ENCODE data around the gene CD96. TPM values are rescaled to one million over a fixed set of nuclear protein-coding genes. Genes with fewer than 3 reads are reported as not detected.
A peak's percentile ranks its signal among the peaks of the same experiment; 100 is the strongest.

Gene CD96
- total RNA-seq, 2 experiments from 2014 or later: not detected

- ChIA-PET POLR2A (interaction anchor here (0.6 kb wide), 1 partner anchor 1038 kb away, joined by 6 read pairs; no protein-coding TSS in a partner anchor), CTCF (ENCODE audit: unreplicated experiment) (no interaction called here)
- no peaks in the 10 kb centered on the region for H3K9me3 ChIP-seq (ENCODE audit: low read length)
- TF ChIP-seq CTCF (conservative IDR thresholded peaks at IDR 0.05; ENCODE audit: low read length): peak; percentile 62
- TF ChIP-seq EZH2phosphoT487 (IDR thresholded peaks at IDR 0.05; ENCODE audit: borderline replicate concordance, low read depth, low read length): no peak
- H3K79me2 ChIP-seq (ENCODE audit: insufficient read depth, low read depth, low read length): no peaks in the 10 kb centered on the region
- no peaks in the 10 kb centered on the region for H4K20me1 ChIP-seq (ENCODE audit: insufficient read depth, low read length)
- H3K36me3 ChIP-seq (ENCODE audit: insufficient read depth, low read length): no peaks in the 10 kb centered on the region
- no peak overlapping the region for H3K4me2 ChIP-seq (ENCODE audit: low read length)
- no peaks in the 10 kb centered on the region for H3K9me2 ChIP-seq (ENCODE audit: insufficient read depth, low read length)
- H3K4me1 ChIP-seq (ENCODE audit: insufficient read depth, low read length, poor library complexity, severe bottlenecking): no peaks in the 10 kb centered on the region
- DNase-seq (ENCODE audit: low spot score): peak; percentile 23
- no peak overlapping the region for H3K27ac ChIP-seq (ENCODE audit: low read depth, low read length, poor library complexity, severe bottlenecking)
- H2AFZ ChIP-seq (ENCODE audit: low read length): no peak overlapping the region
- BruUV-seq (replicated peaks): no TSS peak
- intact Hi-C loops (cut with micrococcal nuclease; ENCODE audit: unreplicated experiment): no loop called here
- no peak overlapping the region for H3K4me3 ChIP-seq (ENCODE audit: low read depth, low read length, poor library complexity, severe bottlenecking)
These were observed 36.0 kb downstream of the CD96 start for GRCh38 chr3:111577798-111578685.

- BruUV-seq (replicated peaks): no TSS peak
- POLR2A ChIA-PET: interaction anchor here (0.6 kb wide), 1 partner anchor 1038 kb away, joined by 6 read pairs; no protein-coding TSS in a partner anchor
- no peak overlapping the region for H3K27ac ChIP-seq (ENCODE audit: low read depth, low read length, poor library complexity, severe bottlenecking)
- H3K4me2 ChIP-seq (ENCODE audit: low read length): no peak overlapping the region
- H2AFZ ChIP-seq (ENCODE audit: low read length): no peak overlapping the region
- no peaks in the 10 kb centered on the region for H3K79me2 ChIP-seq (ENCODE audit: insufficient read depth, low read depth, low read length)
- no peak for TF ChIP-seq EZH2phosphoT487 (IDR thresholded peaks at IDR 0.05; ENCODE audit: borderline replicate concordance, low read depth, low read length)
- no peak for TF ChIP-seq CTCF (conservative IDR thresholded peaks at IDR 0.05; ENCODE audit: low read length)
- intact Hi-C loops (cut with micrococcal nuclease; ENCODE audit: unreplicated experiment): no loop called here
- H3K4me3 ChIP-seq (ENCODE audit: low read depth, low read length, poor library complexity, severe bottlenecking): no peak overlapping the region
- no peak for DNase-seq (ENCODE audit: low spot score)
- H3K4me1 ChIP-seq (ENCODE audit: insufficient read depth, low read length, poor library complexity, severe bottlenecking): no peaks in the 10 kb centered on the region
- no peaks in the 10 kb centered on the region for H3K9me3 ChIP-seq (ENCODE audit: low read length)
- CTCF ChIA-PET (ENCODE audit: unreplicated experiment): no interaction called here
- no peaks in the 10 kb centered on the region for H3K9me2 ChIP-seq (ENCODE audit: insufficient read depth, low read length)
- H3K36me3 ChIP-seq (ENCODE audit: insufficient read depth, low read length): no peaks in the 10 kb centered on the region
- no peaks in the 10 kb centered on the region for H4K20me1 ChIP-seq (ENCODE audit: insufficient read depth, low read length)
These were observed 36.9 kb downstream of the CD96 start for GRCh38 chr3:111578867-111579266.

GRCh38 chr3:111579495-111579894, 37.5 kb downstream of the CD96 start:
- Histone ChIP-seq H3K4me2 (ENCODE audit: low read length) (no peak overlapping the region), H2AFZ (ENCODE audit: low read length) (no peak overlapping the region), H4K20me1 (ENCODE audit: insufficient read depth, low read length) (no peaks in the 10 kb centered on the region), H3K4me3 (ENCODE audit: low read depth, low read length, poor library complexity, severe bottlenecking) (no peak overlapping the region), H3K9me3 (ENCODE audit: low read length) (no peaks in the 10 kb centered on the region), H3K4me1 (ENCODE audit: insufficient read depth, low read length, poor library complexity, severe bottlenecking) (no peaks in the 10 kb centered on the region), H3K36me3 (ENCODE audit: insufficient read depth, low read length) (no peaks in the 10 kb centered on the region), H3K79me2 (ENCODE audit: insufficient read depth, low read depth, low read length) (no peaks in the 10 kb centered on the region), H3K27ac (ENCODE audit: low read depth, low read length, poor library complexity, severe bottlenecking) (no peak overlapping the region), H3K9me2 (ENCODE audit: insufficient read depth, low read length) (no peaks in the 10 kb centered on the region)
- DNase-seq (ENCODE audit: low spot score): no peak
- no TSS peak for BruUV-seq (replicated peaks)
- POLR2A ChIA-PET: no interaction called here
- intact Hi-C loops (cut with micrococcal nuclease; ENCODE audit: unreplicated experiment): no loop called here
- CTCF ChIA-PET (ENCODE audit: unreplicated experiment): no interaction called here
- no peak for TF ChIP-seq CTCF (conservative IDR thresholded peaks at IDR 0.05; ENCODE audit: low read length)

All from OCI-LY7 (cell line).